A673 (cell line): ENCODE results near the gene FBP2. TPM values are rescaled to one million over a fixed set of nuclear protein-coding genes. Genes with fewer than 3 reads are reported as not detected.
A peak's percentile ranks its signal among the peaks of the same experiment; 100 is the strongest.

ENCODE experiments used
- BruUV-seq: library from RNA; stranded (reverse); fragments of 400-500 nt; replicated peaks from 2 replicates; lab custom pipeline; 2021; lab: Mats Ljungman, UMichigan
- CTCF ChIA-PET: fragments of 300-600 bp; sonication (Branson Sonifier 250); formaldehyde crosslinking; loops from one replicate; lab custom pipeline; 2022; ENCODE audit warnings: antibody characterized with exemption; lab: Charles Lee
- POLR2A ChIA-PET: fragments of 300-600 bp; sonication (Branson Sonifier 250); formaldehyde crosslinking; loops from one replicate; lab custom pipeline; 2022; ENCODE audit warnings: antibody characterized with exemption; ENCODE audit not compliant: low non-redundant PET; lab: Charles Lee
- DNase-seq: peaks from one replicate; pipeline ENCODE4 v3.0.0-alpha.2; 2015; ENCODE audit warnings: low spot score
- H3K27ac ChIP-seq: fragments of 200-600 bp; sonication (generic); 2 replicates; pipeline ENCODE4 v1.5.1; 2016; ENCODE audit warnings: mixed run types, low read depth, mild to moderate bottlenecking, mixed read lengths, antibody characterized with exemption, low read length; ENCODE audit not compliant: poor library complexity, severe bottlenecking
- H3K27me3 ChIP-seq: fragments of 200-600 bp; sonication (generic); replicated peaks from 2 replicates; pipeline ENCODE4 v1.6.1; 2017; ENCODE audit warnings: mixed run types, low read depth, mild to moderate bottlenecking, mixed read lengths, antibody characterized with exemption, low read length; ENCODE audit not compliant: insufficient read depth, poor library complexity
- H3K36me3 ChIP-seq: fragments of 200-600 bp; sonication (generic); 2 replicates; pipeline ENCODE4 v1.6.1; 2016; ENCODE audit warnings: mixed run types, mild to moderate bottlenecking, mixed read lengths, antibody characterized with exemption, low read length; ENCODE audit not compliant: insufficient read depth, poor library complexity, severe bottlenecking
- H3K4me1 ChIP-seq: fragments of 200-600 bp; sonication (generic); 2 replicates; pipeline ENCODE4 v1.6.1; 2017; ENCODE audit warnings: mixed run types, mild to moderate bottlenecking, mixed read lengths, antibody characterized with exemption, low read length; ENCODE audit not compliant: insufficient read depth, poor library complexity, severe bottlenecking
- H3K4me3 ChIP-seq: fragments of 200-600 bp; sonication (generic); 2 replicates; pipeline ENCODE4 v1.5.1; 2016; ENCODE audit warnings: low read depth, mixed run types, mild to moderate bottlenecking, mixed read lengths, low read length; ENCODE audit not compliant: poor library complexity, severe bottlenecking
- H3K9me3 ChIP-seq: fragments of 200-600 bp; sonication (generic); 2 replicates; pipeline ENCODE4 v1.6.1; 2016; ENCODE audit warnings: mixed run types, low read depth, mild to moderate bottlenecking, mixed read lengths, antibody characterized with exemption, low read length; ENCODE audit not compliant: poor library complexity, severe bottlenecking
- CTCF ChIP-seq: fragments of 300-800, 200-600 bp; sonication (generic); conservative IDR thresholded peaks from 2 replicates; pipeline ENCODE4 v1.5.1; 2017; ENCODE audit warnings: low read depth, mild to moderate bottlenecking, antibody characterized with exemption, low read length, moderate library complexity, mixed read lengths
- EZH2 ChIP-seq: fragments of 200-600 bp; sonication (generic); IDR thresholded peaks from 2 replicates; pipeline ENCODE4 v1.6.1; 2017; ENCODE audit warnings: borderline replicate concordance, low read depth, mild to moderate bottlenecking, mixed read lengths, antibody characterized with exemption, low read length; ENCODE audit not compliant: poor library complexity, severe bottlenecking
- intact Hi-C: fragments of 100-400 bp; cut with micrococcal nuclease; formaldehyde crosslinking; loops from one replicate; pipeline ENCODE4 v1.10.0; 2022; ENCODE audit not compliant: unreplicated experiment
- total RNA-seq: library from RNA; stranded (reverse); gene quantifications from 2 replicates; pipeline ENCODE4 v1.2.3, GENCODE V29; 2021

The FBP2 gene
- total RNA-seq, 1 experiment from 2014 or later, result 0.21 TPM

DNA sequence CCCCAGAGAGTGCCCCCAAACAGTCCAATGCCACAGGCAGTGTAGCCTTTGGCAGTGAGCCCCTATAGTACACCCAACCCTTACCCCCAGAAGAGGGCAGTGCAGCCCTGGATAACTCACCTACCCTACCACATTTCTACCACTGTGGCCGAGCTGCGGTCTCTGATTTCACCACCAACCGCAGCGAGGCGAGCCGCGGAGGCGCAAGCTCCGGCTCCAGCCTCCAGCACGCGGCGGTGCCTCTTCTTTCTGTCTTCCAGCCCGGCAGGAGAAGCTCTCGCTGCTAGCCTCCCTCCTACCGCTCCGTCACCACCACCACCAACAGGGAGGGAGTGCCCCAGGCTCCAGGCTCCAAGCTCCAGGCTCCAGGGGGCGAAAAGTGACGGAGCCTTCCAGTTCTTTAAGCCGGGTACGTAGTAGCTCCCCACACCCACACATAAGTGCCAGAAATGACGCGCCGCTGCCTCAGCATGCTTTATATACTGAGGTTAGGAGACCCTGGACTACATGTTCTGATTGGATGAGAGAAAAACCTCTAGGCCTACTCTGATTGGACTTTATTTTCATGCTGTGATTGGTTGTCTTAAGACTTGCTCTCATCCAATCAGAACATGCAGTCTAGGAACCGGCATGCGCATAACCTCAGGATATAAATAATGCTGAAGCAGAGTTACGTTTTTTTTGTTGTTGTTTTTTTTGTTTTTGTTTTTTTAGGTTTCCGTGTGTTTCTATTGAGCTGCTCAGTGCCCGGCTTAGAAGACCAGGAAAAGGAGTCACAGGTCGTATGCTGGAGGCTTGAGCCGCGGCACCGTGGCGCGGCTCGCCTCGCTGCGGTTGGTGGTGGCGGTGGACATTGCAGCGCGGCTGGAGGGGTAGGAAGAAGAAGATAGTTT, 38.9 kb downstream of the FBP2 start, which contains the start of gene PCAT7:
TSS of gene PCAT7 (plus strand) at position 645 of the 893 bp plus-strand sequence.
- Histone ChIP-seq H3K9me3 (no peaks in the 10 kb centered on the region), H3K27ac (no peak within 1 kb of the TSS), H3K27me3 (no peaks in the 10 kb centered on the region), H3K4me3 (peak within 1 kb of the TSS; percentile 43), H3K4me1 (no peaks in the 10 kb centered on the region), H3K36me3 (no peaks in the 10 kb centered on the region)
- TF ChIP-seq CTCF, result peak; percentile 68
- no peak for TF ChIP-seq EZH2
- peak; percentile 78 for DNase-seq
- POLR2A ChIA-PET, result no interaction called here
- intact Hi-C loops, result loop anchor here (1.0 kb wide), 1 partner anchor 49 kb away; no protein-coding TSS in a partner anchor
- BruUV-seq, result no TSS peak
- CTCF ChIA-PET, result interaction anchor here (0.9 to 1.1 kb wide), 4 partner anchors 49 to 613 kb away, joined by 3 to 7 read pairs (median 4); no protein-coding TSS in a partner anchor

DNA sequence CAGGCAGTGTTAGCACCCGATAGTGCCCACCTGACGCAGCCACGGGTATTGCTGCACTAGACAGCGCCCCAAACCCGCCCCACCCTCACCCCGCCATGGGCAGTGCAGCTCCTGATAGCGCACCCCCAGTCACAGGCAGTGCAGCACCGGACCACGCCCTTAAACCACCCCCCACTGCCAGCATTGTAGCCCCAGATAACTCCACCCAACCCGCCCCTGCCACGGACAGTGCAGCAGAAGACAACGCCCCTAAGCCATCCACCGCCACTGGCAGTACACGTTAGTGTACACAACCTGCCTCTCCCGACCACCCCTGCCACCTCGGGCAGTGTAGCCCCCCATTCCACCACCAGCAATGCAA, 39.6 kb downstream of the FBP2 start:
- intact Hi-C loops, result loop anchor here (1.0 kb wide), 1 partner anchor 49 kb away; no protein-coding TSS in a partner anchor
- TF ChIP-seq CTCF, result no peak
- TF ChIP-seq EZH2, result no peak
- Histone ChIP-seq H3K27me3 (no peaks in the 10 kb centered on the region), H3K4me1 (no peaks in the 10 kb centered on the region), H3K9me3 (no peaks in the 10 kb centered on the region), H3K27ac (no peak overlapping the region), H3K4me3 (peak overlapping the region; percentile 43), H3K36me3 (no peaks in the 10 kb centered on the region)
- ChIA-PET POLR2A (no interaction called here), CTCF (interaction anchor here (0.9 to 1.1 kb wide), 4 partner anchors 50 to 614 kb away, joined by 3 to 7 read pairs (median 4); no protein-coding TSS in a partner anchor)
- BruUV-seq, result no TSS peak
- no peak for DNase-seq

DNA sequence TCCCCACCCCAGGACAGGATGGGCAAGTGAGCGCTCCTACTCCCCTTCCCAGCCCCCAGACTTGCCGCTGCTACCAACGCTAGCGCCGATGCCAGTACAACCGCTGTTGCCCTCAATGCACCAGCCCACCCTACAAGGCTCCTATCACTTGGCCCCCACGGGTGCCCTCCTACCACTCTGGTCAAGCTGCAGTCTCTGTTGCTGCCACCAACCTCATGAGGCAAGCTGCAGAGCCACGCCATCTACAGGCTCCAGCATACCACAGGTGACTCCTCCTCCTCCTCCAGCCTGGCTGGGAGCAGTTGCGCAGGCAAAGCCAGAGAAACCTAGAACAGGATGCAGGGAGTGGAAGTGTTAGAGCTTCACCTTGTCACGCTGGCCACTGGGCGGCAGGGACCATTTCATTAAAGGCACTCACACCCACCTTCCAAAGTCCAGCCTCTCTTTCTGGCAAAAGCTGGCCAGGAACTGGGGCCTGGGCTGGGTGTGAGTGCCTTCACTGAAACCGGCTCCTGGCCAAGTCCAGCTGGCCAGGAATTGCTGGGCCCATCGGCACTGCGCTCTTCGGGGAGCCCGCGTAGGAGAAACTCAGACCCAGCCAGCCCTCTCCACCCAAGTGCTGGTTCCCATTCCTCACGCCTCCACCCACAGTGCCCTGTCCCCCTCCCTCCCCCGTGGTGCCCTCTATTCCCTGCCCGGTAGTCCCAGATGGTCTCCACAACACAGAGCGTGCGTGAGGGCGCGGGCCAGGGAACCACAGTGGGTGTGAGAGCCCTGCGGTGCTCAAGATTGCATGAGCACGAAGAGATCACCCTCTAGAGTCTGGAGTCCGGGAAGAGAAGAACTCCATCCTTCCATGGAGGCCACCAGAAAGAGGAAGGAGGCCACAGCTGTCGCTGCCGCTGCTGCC, 40.3 kb downstream of the FBP2 start:
- 0 out of 2 replicates have a peak, but pooled peaks have one; percentile 18 for TF ChIP-seq CTCF
- TF ChIP-seq EZH2, result no peak
- H3K27ac ChIP-seq, result no peak overlapping the region
- no peaks in the 10 kb centered on the region for H3K36me3 ChIP-seq
- no peaks in the 10 kb centered on the region for H3K4me1 ChIP-seq
- H3K4me3 ChIP-seq, result no peak overlapping the region
- BruUV-seq, result no TSS peak
- CTCF ChIA-PET, result no interaction called here
- intact Hi-C loops, result no loop called here
- H3K27me3 ChIP-seq, result no peaks in the 10 kb centered on the region
- POLR2A ChIA-PET, result no interaction called here
- no peak for DNase-seq
- no peaks in the 10 kb centered on the region for H3K9me3 ChIP-seq
